HCT116 (cell line): ENCODE results near the gene ZNF618.

Experiments
- CTCF ChIP-seq, 3 experiments: fragments of 200-600 bp in 1 of 3; sonication (generic) in 1 of 3; IDR thresholded peaks in 2 of 3; conservative IDR thresholded peaks in 1 of 3; 2 replicates each; pipeline ENCODE4 v1.5.1; 2012 to 2017; ENCODE audit warnings: low read depth in 2 of 3, low read length in 2 of 3, antibody characterized with exemption in 1 of 3, borderline replicate concordance in 1 of 3, control low read depth in 1 of 3, mild to moderate bottlenecking in 1 of 3, mixed read lengths in 1 of 3, mixed run types in 1 of 3, moderate library complexity in 1 of 3; ENCODE audit not compliant: insufficient read depth in 1 of 3
- EZH2 ChIP-seq: fragments of 200-600 bp; sonication (generic); IDR thresholded peaks from 2 replicates; pipeline ENCODE4 v1.6.1; 2017; ENCODE audit warnings: antibody characterized with exemption, mixed run types
- EZH2phosphoT487 ChIP-seq: fragments of 200-600 bp; IDR thresholded peaks from 2 replicates; pipeline ENCODE4 v1.6.1; 2018; ENCODE audit warnings: antibody characterized with exemption, borderline replicate concordance
- POLR2A ChIP-seq: IDR thresholded peaks from 2 replicates; pipeline ENCODE4 v1.7.0; 2011; ENCODE audit warnings: borderline replicate concordance; ENCODE audit not compliant: insufficient read depth, insufficient read length; ENCODE audit errors: extremely low read depth
- POLR2AphosphoS5 ChIP-seq: IDR thresholded peaks from 2 replicates; pipeline ENCODE4 v1.6.1; 2011; ENCODE audit warnings: mild to moderate bottlenecking, low read depth, low read length, moderate library complexity
- SIN3A ChIP-seq: IDR thresholded peaks from 2 replicates; pipeline ENCODE4 v1.6.1; 2012; ENCODE audit warnings: low read depth
- ZFX ChIP-seq: fragments of 450-650 bp; IDR thresholded peaks from 2 replicates; pipeline ENCODE4 v1.6.1; 2017
- TF ChIP-seq, protein P1 (sequence below): IDR thresholded peaks from 2 replicates; pipeline ENCODE4 v1.6.1; 2012; ENCODE audit warnings: low read depth

DNA sequence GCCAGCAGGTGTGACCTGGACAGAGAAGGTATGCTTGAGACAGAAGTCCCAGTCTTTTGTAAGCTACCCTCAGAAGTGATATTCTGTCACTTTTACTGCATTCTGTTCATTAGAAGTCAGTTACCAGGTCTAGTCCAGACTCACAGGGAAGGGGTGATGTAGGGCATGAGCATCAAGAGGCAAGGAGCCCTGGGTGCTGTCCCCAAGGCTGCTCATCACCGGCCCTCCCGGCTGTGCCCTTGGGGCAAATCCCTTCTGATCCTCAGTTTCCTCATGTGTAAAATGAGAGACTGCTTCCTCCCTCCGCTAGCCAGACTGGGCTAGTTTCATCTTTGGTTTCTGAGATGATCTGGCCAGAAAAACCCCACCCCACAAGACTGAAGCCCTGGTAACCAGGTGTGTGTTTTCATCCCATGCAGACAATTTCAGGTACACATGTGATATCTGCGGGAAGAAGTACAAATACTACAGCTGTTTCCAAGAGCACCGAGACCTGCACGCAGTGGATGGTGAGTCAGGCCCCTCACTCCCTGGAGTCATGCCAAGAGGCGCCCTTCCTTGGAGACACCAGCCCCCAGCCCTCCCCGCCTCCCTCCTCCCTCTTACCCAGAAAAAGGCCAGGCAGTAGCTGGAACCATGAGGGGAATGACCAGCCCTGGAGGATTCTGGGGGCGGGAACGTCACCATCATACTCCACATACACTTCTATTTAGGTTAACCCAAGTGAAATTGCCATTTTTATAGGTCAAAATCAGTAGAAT is 131.0 kb downstream of the ZNF618 start:
- TF ChIP-seq CTCF (IDR thresholded peaks at IDR 0.05 in 2 of 3, conservative IDR thresholded peaks at IDR 0.05 in 1 of 3; ENCODE audit: borderline replicate concordance in 1 of 3, insufficient read depth in 1 of 3, low read depth in 2 of 3, low read length in 2 of 3) (no peak), POLR2AphosphoS5 (no peak), EZH2 (no peak), SIN3A (no peak), EZH2phosphoT487 (no peak), POLR2A (no peak), ZFX (no peak)
- TF ChIP-seq, protein P1, sequence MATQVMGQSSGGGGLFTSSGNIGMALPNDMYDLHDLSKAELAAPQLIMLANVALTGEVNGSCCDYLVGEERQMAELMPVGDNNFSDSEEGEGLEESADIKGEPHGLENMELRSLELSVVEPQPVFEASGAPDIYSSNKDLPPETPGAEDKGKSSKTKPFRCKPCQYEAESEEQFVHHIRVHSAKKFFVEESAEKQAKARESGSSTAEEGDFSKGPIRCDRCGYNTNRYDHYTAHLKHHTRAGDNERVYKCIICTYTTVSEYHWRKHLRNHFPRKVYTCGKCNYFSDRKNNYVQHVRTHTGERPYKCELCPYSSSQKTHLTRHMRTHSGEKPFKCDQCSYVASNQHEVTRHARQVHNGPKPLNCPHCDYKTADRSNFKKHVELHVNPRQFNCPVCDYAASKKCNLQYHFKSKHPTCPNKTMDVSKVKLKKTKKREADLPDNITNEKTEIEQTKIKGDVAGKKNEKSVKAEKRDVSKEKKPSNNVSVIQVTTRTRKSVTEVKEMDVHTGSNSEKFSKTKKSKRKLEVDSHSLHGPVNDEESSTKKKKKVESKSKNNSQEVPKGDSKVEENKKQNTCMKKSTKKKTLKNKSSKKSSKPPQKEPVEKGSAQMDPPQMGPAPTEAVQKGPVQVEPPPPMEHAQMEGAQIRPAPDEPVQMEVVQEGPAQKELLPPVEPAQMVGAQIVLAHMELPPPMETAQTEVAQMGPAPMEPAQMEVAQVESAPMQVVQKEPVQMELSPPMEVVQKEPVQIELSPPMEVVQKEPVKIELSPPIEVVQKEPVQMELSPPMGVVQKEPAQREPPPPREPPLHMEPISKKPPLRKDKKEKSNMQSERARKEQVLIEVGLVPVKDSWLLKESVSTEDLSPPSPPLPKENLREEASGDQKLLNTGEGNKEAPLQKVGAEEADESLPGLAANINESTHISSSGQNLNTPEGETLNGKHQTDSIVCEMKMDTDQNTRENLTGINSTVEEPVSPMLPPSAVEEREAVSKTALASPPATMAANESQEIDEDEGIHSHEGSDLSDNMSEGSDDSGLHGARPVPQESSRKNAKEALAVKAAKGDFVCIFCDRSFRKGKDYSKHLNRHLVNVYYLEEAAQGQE: no peak
